Measurements from ENCODE around the gene MAPKBP1. TPM values are rescaled to one million over a fixed set of nuclear protein-coding genes. Genes with fewer than 3 reads are reported as not detected.

Gene MAPKBP1
- total RNA-seq, 4 donors from 2014 or later = 18.2 to 54.6 (median 42.9) TPM

GRCh38 chr15:41806291-41807181, 32.3 kb downstream of the MAPKBP1 start:
- WGBS = 66% methylated on average over 9 of the region's 10 CpGs
- peaks cover 27 to 86% (median 57%) of the 10 kb centered on the region in 4 donors for H3K4me1 ChIP-seq
- H3K27ac ChIP-seq (replicated peaks in 1 of 4) = peak overlapping the region; percentile 77 to 87 (median 84)
- peak; percentile 16 to 23 for TF ChIP-seq POLR2AphosphoS5 (IDR thresholded peaks at IDR 0.05)
- TF ChIP-seq CTCF (IDR thresholded peaks at IDR 0.05) = peak in 2 of 3 experiments; percentile 4 to 26
- TF ChIP-seq POLR2A (IDR thresholded peaks at IDR 0.05; ENCODE audit: low read depth) = no peak
- H3K4me3 ChIP-seq = no peak overlapping the region
- no peaks in the 10 kb centered on the region for H3K36me3 ChIP-seq
- H3K9me3 ChIP-seq = no peaks in the 10 kb centered on the region
- DNase-seq (ENCODE audit: extremely low spot score) = no peak
- intact Hi-C loops (cut with DNase I) = no loop called here
- H3K27me3 ChIP-seq = no peaks in the 10 kb centered on the region

- H3K27ac ChIP-seq (replicated peaks in 1 of 4) = no peak overlapping the region
- peaks cover under 1 to 24% (median 22%) of the 10 kb centered on the region in 4 donors for H3K36me3 ChIP-seq
- WGBS = 75% methylated on average over 2 of the region's 2 CpGs
- DNase-seq (ENCODE audit: extremely low spot score) = no peak
- H3K4me3 ChIP-seq = no peak overlapping the region
- no peaks in the 10 kb centered on the region for H3K27me3 ChIP-seq
- no peak for TF ChIP-seq POLR2A (IDR thresholded peaks at IDR 0.05; ENCODE audit: low read depth)
- H3K4me1 ChIP-seq = peaks cover 25 to 67% (median 45%) of the 10 kb centered on the region in 4 donors
- no peaks in the 10 kb centered on the region for H3K9me3 ChIP-seq
- intact Hi-C loops (cut with DNase I) = no loop called here
These were observed 34.8 kb downstream of the MAPKBP1 start for GRCh38 chr15:41809121-41809520.

GRCh38 chr15:41809526-41810220, 35.4 kb downstream of the MAPKBP1 start:
- TF ChIP-seq CTCF (IDR thresholded peaks at IDR 0.05) = no peak
- no peak for TF ChIP-seq POLR2AphosphoS5 (IDR thresholded peaks at IDR 0.05)
- TF ChIP-seq EP300 (IDR thresholded peaks at IDR 0.05) = no peak
- TF ChIP-seq POLR2A (IDR thresholded peaks at IDR 0.05; ENCODE audit: low read depth) = no peak
- no peaks in the 10 kb centered on the region for H3K27me3 ChIP-seq
- no peak overlapping the region for H3K27ac ChIP-seq (replicated peaks in 1 of 4)
- no peak for DNase-seq (ENCODE audit: extremely low spot score)
- peaks cover 6 to 30% (median 27%) of the 10 kb centered on the region in 4 donors for H3K36me3 ChIP-seq
- no peak overlapping the region for H3K4me3 ChIP-seq
- intact Hi-C loops (cut with DNase I) = loop anchor here (2.0 to 10.0 kb wide), 3 partner anchors 37 to 255 kb away; partner anchors contain the start of gene TYRO3
- peaks cover 20 to 62% (median 40%) of the 10 kb centered on the region in 4 donors for H3K4me1 ChIP-seq
- H3K9me3 ChIP-seq = no peaks in the 10 kb centered on the region
- WGBS = 66% methylated on average over 10 of the region's 12 CpGs

- H3K9me3 ChIP-seq = no peaks in the 10 kb centered on the region
- intact Hi-C loops (cut with DNase I) = loop anchor here (2.0 to 10.0 kb wide), 3 partner anchors 38 to 256 kb away; partner anchors contain the start of gene TYRO3
These were observed 36.6 kb downstream of the MAPKBP1 start for GRCh38 chr15:41810651-41811431.

More at GRCh38 chr15:41810651-41811431, 36.6 kb downstream of the MAPKBP1 start:
- 92% methylated on average over 3 of the region's 5 CpGs for WGBS
- DNase-seq (ENCODE audit: extremely low spot score) = no peak
- Histone ChIP-seq H3K4me1 (peaks cover 13 to 50% (median 28%) of the 10 kb centered on the region in 4 donors), H3K27me3 (no peaks in the 10 kb centered on the region), H3K27ac (replicated peaks in 1 of 4) (peak overlapping the region in 1 of 4 donors; percentile 31), H3K36me3 (peaks cover 6 to 41% (median 38%) of the 10 kb centered on the region in 4 donors), H3K4me3 (no peak overlapping the region)
- TF ChIP-seq POLR2A (IDR thresholded peaks at IDR 0.05; ENCODE audit: low read depth) (no peak), CTCF (IDR thresholded peaks at IDR 0.05) (peak in 1 of 3 experiments; percentile 7)

Measured in esophagus muscularis mucosa (tissue), 4 donors.